ENCODE data around the gene RIMBP2.

The RIMBP2 gene

DNA sequence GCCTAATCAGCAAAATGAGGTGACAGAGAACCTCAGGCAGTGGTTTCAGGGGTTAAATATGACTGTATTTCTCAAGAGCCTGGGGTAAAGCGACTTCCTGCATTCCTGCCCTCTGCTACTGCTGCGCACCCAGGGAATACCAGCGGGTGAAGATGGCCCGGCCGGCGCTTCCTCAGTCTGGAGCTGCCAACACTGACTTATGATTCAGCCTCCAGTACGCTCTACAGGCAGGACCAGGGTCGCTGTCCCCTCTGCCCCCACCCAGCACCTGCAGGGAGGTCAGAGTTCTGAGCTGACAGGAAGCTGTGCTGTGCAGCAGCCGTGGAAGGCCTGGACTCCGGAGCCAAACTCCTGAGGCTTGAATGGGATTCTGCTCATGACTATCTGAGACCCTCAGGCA lies 250.5 kb downstream of the RIMBP2 start:
- DNase-seq (ENCODE audit: low read depth in 1 of 2, low spot score in 1 of 2) = no peak
- in situ Hi-C loops (cut with HindIII; ENCODE audit: low pct_unique_long_range_greater_than_20kb, low sequenced_read_pairs) = no loop called here
- no peak for TF ChIP-seq JUND (IDR thresholded peaks at IDR 0.05; ENCODE audit: low read depth)

DNA sequence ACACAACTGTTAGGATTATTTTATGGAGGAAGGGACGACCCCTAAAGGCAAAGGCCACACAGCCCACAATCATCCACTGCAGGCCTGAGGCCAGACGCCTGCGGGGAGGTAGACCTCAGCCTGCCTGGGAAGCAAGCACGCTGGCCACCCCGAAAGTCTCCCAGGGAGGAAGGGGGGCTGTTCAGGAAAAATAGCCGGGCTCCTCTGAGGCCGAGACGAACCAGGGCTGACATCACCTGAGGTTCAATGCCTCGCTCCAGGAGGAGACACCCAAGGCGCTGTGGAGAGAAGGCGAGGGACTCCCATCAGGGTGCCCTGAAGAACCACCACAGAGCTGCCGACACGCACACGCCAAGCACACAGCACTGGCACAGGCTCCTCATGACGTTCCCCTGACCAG lies 251.1 kb downstream of the RIMBP2 start:
- in situ Hi-C loops (cut with HindIII; ENCODE audit: low pct_unique_long_range_greater_than_20kb, low sequenced_read_pairs) = no loop called here

DNA sequence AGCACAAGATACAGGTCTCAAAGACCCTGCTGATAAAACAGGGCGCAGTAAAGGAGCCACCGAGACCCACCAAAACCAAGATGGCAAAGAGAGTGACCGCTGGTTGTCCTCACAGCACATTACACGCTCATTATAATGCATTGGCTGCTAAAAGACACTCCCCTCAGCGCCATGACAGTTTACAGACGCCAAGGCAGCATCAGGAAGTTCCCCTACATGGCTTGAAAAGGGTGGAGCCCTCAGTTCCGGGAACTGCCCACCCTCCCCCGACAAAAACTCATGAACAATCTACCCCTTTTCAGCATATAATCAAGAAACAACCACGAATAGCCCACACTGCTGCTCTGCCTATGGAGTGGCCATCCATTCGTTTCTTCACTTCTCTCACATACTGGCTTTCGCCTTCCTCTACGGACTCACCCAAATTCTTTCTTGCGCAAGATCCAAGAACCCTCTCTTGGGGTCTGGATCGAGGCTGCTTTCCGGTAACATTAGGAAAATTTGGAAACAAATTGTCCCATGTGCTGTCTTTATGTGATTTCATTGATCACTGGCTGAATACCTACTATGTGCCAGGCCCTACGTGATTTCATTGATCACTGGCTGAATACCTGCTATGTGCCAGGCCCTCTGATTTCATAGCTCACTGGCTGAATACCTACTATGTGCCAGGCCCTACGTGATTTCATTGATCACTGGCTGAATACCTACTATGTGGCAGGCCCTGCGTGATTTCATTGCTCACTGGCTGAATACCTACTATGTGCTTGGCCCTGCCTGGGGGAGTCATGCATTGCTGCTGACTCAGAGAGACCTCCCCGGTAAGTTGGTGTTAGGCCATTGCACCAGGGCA lies 252.1 kb downstream of the RIMBP2 start:
- in situ Hi-C loops (cut with HindIII; ENCODE audit: low pct_unique_long_range_greater_than_20kb, low sequenced_read_pairs) = no loop called here
- DNase-seq (ENCODE audit: low read depth in 1 of 2, low spot score in 1 of 2) = no peak
- TF ChIP-seq JUND (IDR thresholded peaks at IDR 0.05; ENCODE audit: low read depth) = no peak

More for the DNA sequence above, 251.1 kb downstream of the RIMBP2 start:
- no peak for DNase-seq (ENCODE audit: low read depth in 1 of 2, low spot score in 1 of 2)
- TF ChIP-seq JUND (IDR thresholded peaks at IDR 0.05; ENCODE audit: low read depth) = no peak

DNA sequence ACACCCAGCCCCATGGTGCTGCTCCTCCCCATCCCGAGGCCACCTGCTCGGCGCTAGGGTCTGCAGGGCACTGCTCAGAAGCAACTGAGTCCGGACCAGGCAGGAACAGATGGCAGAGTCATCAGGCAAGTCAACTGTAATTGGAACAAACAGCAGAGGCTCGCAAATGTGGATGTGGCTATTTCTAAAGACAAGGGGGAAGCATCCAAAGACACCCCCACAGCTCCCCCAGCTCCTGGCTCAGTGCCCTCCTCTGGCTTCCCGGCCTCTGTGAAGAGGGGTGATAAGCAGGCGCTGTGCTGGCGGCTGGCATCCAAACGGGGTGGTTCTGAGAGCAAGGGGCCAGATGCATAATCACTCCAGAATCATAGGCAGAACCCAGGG lies 252.8 kb downstream of the RIMBP2 start:
- TF ChIP-seq JUND (IDR thresholded peaks at IDR 0.05; ENCODE audit: low read depth) = no peak
- no peak for DNase-seq (ENCODE audit: low read depth in 1 of 2, low spot score in 1 of 2)
- in situ Hi-C loops (cut with HindIII; ENCODE audit: low pct_unique_long_range_greater_than_20kb, low sequenced_read_pairs) = no loop called here

DNA sequence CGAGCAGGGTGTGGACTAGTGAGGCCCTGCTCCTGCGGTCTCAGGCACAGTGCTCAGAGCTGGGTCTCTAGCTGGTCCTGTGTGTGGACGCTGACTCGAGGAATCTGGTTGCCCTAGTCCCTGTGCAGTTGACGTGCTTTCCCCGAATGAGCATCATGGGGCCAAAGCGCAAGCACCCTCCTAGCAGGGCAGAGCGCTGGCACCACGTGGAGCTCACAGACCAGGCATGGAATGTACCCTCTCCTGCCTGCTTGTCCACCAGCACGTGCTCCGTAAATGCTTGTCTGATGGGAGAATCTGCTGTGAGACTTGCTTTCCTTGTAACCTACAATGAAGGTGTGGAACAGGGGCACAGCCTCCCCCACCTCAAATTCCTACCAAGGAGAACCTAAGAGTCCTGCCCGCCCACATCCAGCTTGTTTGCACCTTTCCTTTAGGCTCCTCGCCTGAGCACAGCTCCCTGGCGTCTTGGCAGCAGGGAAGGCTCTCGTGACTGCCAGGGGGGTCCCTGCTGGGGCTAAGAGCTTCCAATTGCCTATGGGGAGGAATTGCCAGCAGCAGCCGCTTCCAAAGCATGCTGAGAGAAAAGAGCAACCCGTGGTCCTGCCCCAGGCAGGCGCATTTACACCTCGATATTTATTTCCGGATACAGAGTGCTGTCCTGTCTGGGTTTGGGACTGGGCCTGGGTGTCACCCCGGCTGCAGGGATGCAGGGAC lies 253.4 kb downstream of the RIMBP2 start:
- in situ Hi-C loops (cut with HindIII; ENCODE audit: low pct_unique_long_range_greater_than_20kb, low sequenced_read_pairs) = no loop called here
- no peak for DNase-seq (ENCODE audit: low read depth in 1 of 2, low spot score in 1 of 2)
- TF ChIP-seq JUND (IDR thresholded peaks at IDR 0.05; ENCODE audit: low read depth) = no peak

DNA sequence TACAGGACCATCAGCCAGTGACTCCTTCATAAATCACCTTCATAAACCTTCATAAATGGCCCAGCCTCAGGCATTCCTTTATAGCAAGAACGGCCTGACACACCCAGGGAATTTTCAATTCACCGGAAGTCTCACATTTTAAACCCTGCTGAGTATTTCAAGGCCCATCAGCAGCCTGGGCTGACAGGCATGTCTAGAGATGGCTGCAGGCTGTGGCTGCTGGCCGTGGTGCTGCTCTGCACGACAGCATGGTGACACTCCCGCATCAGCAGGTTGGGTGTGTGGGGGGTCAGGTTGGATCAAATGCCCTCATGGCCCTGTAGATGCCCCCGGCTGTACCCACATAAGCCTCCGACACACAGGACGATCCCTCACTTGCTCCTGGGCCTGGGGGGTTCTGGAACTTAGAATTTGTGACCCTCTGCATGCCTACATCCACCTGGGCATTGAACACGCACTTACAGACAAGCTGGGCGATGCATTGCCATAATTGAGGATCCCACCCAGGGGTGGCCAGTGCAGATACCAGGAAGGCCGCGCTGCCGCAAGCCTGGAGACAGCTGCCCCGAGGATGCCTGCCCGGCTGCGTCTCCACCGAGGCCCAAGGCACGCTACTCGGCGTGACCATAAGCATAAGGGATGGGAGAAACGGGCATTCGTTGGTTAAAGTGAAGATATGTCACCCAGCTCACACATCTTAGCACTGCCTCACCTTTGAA lies 254.1 kb downstream of the RIMBP2 start:
- in situ Hi-C loops (cut with HindIII; ENCODE audit: low pct_unique_long_range_greater_than_20kb, low sequenced_read_pairs) = no loop called here
- no peak for TF ChIP-seq JUND (IDR thresholded peaks at IDR 0.05; ENCODE audit: low read depth)
- DNase-seq (ENCODE audit: low read depth in 1 of 2, low spot score in 1 of 2) = peak; percentile 24 to 62

DNA sequence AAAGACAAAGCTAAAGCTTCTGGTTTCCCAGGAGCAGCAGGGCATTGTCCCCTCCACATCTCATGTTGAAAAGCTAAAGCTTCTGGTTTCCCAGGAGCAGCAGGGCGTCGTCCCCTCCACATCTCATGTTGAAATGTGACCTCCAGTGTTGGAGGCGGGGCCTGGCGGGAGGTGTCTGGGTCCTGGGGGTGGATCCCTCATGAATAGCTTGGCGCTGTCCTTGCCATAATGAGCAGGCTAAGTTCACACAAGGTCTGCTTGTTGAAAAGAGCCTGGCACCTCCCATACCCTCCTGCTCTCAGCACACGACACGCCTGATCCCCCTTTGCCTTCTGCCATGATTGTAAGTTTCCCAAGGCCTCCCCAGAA lies 254.7 kb downstream of the RIMBP2 start:
- TF ChIP-seq JUND (IDR thresholded peaks at IDR 0.05; ENCODE audit: low read depth) = no peak
- DNase-seq (ENCODE audit: low read depth in 1 of 2, low spot score in 1 of 2) = no peak
- in situ Hi-C loops (cut with HindIII; ENCODE audit: low pct_unique_long_range_greater_than_20kb, low sequenced_read_pairs) = no loop called here

DNA sequence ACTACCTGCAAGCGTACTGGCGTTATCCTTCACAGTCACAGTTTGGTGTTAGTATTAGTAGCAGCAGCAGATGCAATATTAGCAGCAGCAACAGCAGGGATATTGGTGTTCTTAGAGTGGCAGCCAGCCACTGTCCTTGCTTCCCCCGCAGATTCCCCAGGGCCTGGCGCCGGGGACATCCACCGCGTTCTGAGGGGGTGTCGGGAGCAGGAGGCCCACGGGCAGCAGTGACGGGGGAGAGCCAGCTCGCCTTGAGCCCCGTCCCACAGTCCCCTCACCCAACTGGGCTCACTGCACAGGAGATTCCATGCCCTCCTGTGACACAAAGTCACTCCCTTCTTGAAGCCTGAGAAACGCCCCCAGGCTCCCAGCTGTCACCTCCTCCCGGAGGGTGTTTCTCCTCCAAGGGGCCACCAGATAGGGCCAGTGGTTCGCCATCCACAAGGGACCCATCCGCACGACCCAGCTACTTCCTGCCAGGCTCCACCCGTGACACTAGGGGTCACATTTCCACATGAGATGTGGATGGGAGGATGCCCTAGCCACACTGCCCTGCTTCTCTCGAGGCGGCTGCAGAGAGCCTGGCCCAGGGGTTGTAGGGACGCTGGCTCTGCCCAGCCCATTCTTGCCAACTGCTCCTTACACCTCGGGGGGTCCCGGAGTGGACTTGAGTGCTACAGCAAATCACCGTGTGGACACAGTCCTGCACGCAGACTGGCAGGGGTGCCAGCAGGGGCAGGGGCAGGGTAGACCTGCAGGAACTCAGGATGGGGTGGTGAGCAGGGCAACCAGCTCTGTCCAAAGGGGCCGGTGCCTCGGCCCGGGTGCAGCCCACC lies 255.3 kb downstream of the RIMBP2 start:
- in situ Hi-C loops (cut with HindIII; ENCODE audit: low pct_unique_long_range_greater_than_20kb, low sequenced_read_pairs) = no loop called here
- TF ChIP-seq JUND (IDR thresholded peaks at IDR 0.05; ENCODE audit: low read depth) = no peak

DNA sequence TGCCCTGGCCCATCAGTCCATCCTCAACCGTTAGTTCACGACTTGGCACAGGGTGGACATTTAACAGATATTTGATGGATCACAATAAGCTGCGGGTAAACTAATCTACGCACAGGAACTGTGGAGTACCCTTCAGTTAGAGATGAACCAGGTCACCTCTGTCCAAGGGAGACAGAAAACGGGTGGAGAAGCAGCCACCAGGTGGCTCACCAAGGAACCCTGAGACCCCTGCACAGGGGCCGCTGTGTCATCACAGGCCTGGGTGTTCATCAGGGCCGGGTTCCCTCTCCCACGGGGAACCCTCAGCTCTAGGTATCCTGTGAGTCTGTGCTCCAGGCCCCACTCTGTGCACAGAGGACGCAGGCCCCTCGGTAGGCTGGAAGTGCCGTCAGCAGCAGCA lies 256.2 kb downstream of the RIMBP2 start:
- DNase-seq (ENCODE audit: low read depth in 1 of 2, low spot score in 1 of 2) = no peak
- TF ChIP-seq JUND (IDR thresholded peaks at IDR 0.05; ENCODE audit: low read depth) = no peak
- in situ Hi-C loops (cut with HindIII; ENCODE audit: low pct_unique_long_range_greater_than_20kb, low sequenced_read_pairs) = no loop called here

More for the DNA sequence above, 255.3 kb downstream of the RIMBP2 start:
- DNase-seq (ENCODE audit: low read depth in 1 of 2, low spot score in 1 of 2) = no peak

DNA sequence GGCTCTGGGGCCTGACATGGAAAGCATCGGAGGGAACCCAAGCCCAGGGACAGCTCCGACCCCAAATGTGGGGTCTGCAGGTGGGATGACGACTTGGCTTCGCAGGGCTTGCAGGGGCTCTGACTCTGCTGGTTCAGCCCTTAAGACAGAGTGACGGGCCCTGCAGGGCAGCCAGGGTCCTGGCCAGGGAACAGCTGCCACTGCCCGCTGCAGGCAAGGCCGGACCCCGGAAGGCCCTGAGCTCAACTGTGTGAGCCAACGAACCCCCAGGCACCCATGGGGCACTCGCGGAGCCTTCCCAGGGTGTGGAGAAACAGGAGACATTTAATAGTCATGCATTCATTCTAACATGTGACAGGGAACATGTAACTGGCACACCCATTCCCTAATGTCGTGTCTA lies 257.8 kb downstream of the RIMBP2 start:
- DNase-seq (ENCODE audit: low read depth in 1 of 2, low spot score in 1 of 2) = no peak
- in situ Hi-C loops (cut with HindIII; ENCODE audit: low pct_unique_long_range_greater_than_20kb, low sequenced_read_pairs) = no loop called here
- no peak for TF ChIP-seq JUND (IDR thresholded peaks at IDR 0.05; ENCODE audit: low read depth)

DNA sequence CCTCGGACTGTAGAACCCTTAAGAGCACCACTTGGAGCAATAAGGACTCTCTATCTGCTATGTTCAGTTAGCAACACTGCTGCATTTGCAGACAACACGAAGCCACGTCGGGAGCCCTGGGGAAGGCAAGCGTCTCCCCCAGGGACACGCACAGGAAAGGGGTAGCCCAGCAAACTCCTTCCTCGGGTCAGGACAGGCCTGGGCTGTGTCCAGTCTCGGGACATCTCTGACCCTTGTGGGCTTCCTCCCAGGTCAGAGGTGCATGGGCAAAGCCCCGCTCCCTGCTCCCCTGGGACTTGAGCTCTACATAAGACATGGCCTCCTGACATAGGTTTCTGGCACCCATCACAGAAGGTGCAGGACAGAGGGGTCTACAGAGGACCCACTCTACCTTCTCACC lies 258.9 kb downstream of the RIMBP2 start:
- no peak for DNase-seq (ENCODE audit: low read depth in 1 of 2, low spot score in 1 of 2)
- in situ Hi-C loops (cut with HindIII; ENCODE audit: low pct_unique_long_range_greater_than_20kb, low sequenced_read_pairs) = no loop called here
- no peak for TF ChIP-seq JUND (IDR thresholded peaks at IDR 0.05; ENCODE audit: low read depth)

Data from T47D (cell line).